Fibroblast of lung (primary cell): ENCODE results near the gene U2AF1L4.

ENCODE experiments used
- CTCF ChIP-seq, 2 donors: IDR thresholded peaks in 1 of 2; conservative IDR thresholded peaks in 1 of 2; 1 replicate in 1 of 2; 2 replicates in 1 of 2; pipeline ENCODE4 v1.5.1; 2011 to 2012; ENCODE audit warnings: low read length in 2 of 2, control low read depth in 1 of 2, inconsistent platforms in 1 of 2, low read depth in 1 of 2, mild to moderate bottlenecking in 1 of 2
- EZH2 ChIP-seq: IDR thresholded peaks from 2 replicates; pipeline ENCODE4 v1.5.1; 2012; ENCODE audit warnings: low read length, control low read depth, mild to moderate bottlenecking; ENCODE audit errors: missing control alignments

DNA sequence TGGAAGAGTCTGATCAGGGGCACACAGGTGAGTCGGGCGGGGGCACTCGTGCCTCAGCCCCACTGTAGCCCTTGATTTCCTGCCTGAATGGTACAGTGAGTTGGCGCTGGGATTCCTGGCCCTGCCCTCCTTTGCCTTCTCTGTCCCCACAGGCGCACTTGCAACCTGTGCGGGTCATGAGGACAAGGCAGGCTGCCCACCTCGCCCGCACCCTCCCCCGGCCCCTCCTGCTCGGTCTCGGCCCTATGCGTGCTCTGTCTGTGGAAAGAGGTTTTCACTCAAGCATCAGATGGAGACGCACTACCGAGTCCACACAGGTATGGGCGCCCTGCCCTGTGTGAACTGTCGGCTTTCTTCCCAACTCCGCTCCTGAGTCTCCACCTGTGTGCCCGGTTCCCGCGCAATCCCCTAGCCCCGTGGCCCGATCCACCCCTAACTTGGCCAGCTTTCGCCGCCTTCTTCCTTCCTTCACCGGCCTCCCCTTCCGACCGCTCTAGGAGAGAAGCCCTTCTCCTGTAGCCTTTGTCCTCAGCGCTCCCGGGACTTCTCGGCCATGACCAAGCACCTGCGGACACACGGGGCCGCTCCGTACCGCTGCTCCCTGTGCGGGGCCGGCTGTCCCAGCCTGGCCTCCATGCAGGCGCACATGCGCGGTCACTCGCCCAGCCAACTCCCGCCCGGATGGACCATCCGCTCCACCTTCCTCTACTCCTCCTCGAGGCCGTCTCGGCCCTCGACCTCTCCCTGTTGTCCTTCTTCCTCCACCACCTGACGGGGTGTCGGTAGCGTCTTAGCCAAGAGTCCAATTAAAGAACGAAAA is 29.0 kb downstream of the U2AF1L4 start:
- no peak for TF ChIP-seq CTCF (conservative IDR thresholded peaks at IDR 0.05 in 1 of 2, IDR thresholded peaks at IDR 0.05 in 1 of 2; ENCODE audit: low read depth in 1 of 2, low read length in 2 of 2)
- no peak for TF ChIP-seq EZH2
